ENCODE data around the gene HIPK1.

- TF ChIP-seq CTCF (IDR thresholded peaks at IDR 0.05), result no peak
- no peak for TF ChIP-seq POLR2A (IDR thresholded peaks at IDR 0.05)
- no peak for TF ChIP-seq POLR2AphosphoS5 (IDR thresholded peaks at IDR 0.05)
Observed at GRCh38 chr1:113895098-113895497, 34.0 kb upstream of the HIPK1 start.

Data from gastroesophageal sphincter (tissue), 3 donors.